Measurements from ENCODE around the gene LUZP2.

The LUZP2 gene

GRCh38 chr11:24560324-24560723 lies 63.5 kb downstream of the LUZP2 start:
- FAIRE-seq (no peak), DNase-seq (ENCODE audit: insufficient read length, low spot score) (no peak)

- FAIRE-seq (no peak), DNase-seq (ENCODE audit: insufficient read length, low spot score) (no peak)
Measured at GRCh38 chr11:24567380-24567779, 70.5 kb downstream of the LUZP2 start.

GRCh38 chr11:24572376-24572775 lies 75.5 kb downstream of the LUZP2 start:
- DNase-seq (ENCODE audit: insufficient read length, low spot score) (no peak), FAIRE-seq (no peak)

- DNase-seq (ENCODE audit: insufficient read length, low spot score) (no peak), FAIRE-seq (no peak)
Measured at GRCh38 chr11:24574461-24574860, 77.6 kb downstream of the LUZP2 start.

GRCh38 chr11:24575392-24575791 lies 78.5 kb downstream of the LUZP2 start:
- FAIRE-seq (no peak), DNase-seq (ENCODE audit: insufficient read length, low spot score) (no peak)

- no peak for DNase-seq (ENCODE audit: insufficient read length, low spot score)
- no peak for FAIRE-seq
Measured at GRCh38 chr11:24585192-24585591, 88.3 kb downstream of the LUZP2 start.

- no peak for DNase-seq (ENCODE audit: insufficient read length, low spot score)
- no peak for FAIRE-seq
Measured at GRCh38 chr11:24587635-24588034, 90.8 kb downstream of the LUZP2 start.

- FAIRE-seq (no peak), DNase-seq (ENCODE audit: insufficient read length, low spot score) (no peak)
Measured at GRCh38 chr11:24588081-24588480, 91.2 kb downstream of the LUZP2 start.

- no peak for FAIRE-seq
- no peak for DNase-seq (ENCODE audit: insufficient read length, low spot score)
Measured at GRCh38 chr11:24589064-24589463, 92.2 kb downstream of the LUZP2 start.

GRCh38 chr11:24591283-24591682 lies 94.4 kb downstream of the LUZP2 start:
- no peak for FAIRE-seq
- DNase-seq (ENCODE audit: insufficient read length, low spot score): no peak

GRCh38 chr11:24592360-24592759 lies 95.5 kb downstream of the LUZP2 start:
- no peak for FAIRE-seq
- no peak for DNase-seq (ENCODE audit: insufficient read length, low spot score)

- DNase-seq (ENCODE audit: insufficient read length, low spot score) (no peak), FAIRE-seq (no peak)
Measured at GRCh38 chr11:24593332-24593731, 96.5 kb downstream of the LUZP2 start.

- DNase-seq (ENCODE audit: insufficient read length, low spot score) (no peak), FAIRE-seq (no peak)
Measured at GRCh38 chr11:24594401-24594800, 97.5 kb downstream of the LUZP2 start.

GRCh38 chr11:24598641-24599040 lies 101.8 kb downstream of the LUZP2 start:
- FAIRE-seq: no peak

GRCh38 chr11:24609192-24610119 lies 112.6 kb downstream of the LUZP2 start:
- no peak for DNase-seq (ENCODE audit: insufficient read length, low spot score)
- no peak for FAIRE-seq

More at GRCh38 chr11:24598641-24599040, 101.8 kb downstream of the LUZP2 start:
- DNase-seq (ENCODE audit: insufficient read length, low spot score): no peak

GRCh38 chr11:24615451-24616160 lies 118.8 kb downstream of the LUZP2 start:
- DNase-seq (ENCODE audit: insufficient read length, low spot score): no peak
- FAIRE-seq: no peak

GRCh38 chr11:24617856-24618255 lies 121.0 kb downstream of the LUZP2 start:
- FAIRE-seq: no peak
- no peak for DNase-seq (ENCODE audit: insufficient read length, low spot score)

GRCh38 chr11:24619900-24620299 lies 123.0 kb downstream of the LUZP2 start:
- DNase-seq (ENCODE audit: insufficient read length, low spot score) (no peak), FAIRE-seq (no peak)

GRCh38 chr11:24622262-24622661 lies 125.4 kb downstream of the LUZP2 start:
- no peak for DNase-seq (ENCODE audit: insufficient read length, low spot score)
- FAIRE-seq: no peak

- FAIRE-seq: no peak
- DNase-seq (ENCODE audit: insufficient read length, low spot score): no peak
Measured at GRCh38 chr11:24623121-24623520, 126.3 kb downstream of the LUZP2 start.

GRCh38 chr11:24624432-24624831 lies 127.6 kb downstream of the LUZP2 start:
- FAIRE-seq: no peak

GRCh38 chr11:24625975-24626374 lies 129.1 kb downstream of the LUZP2 start:
- FAIRE-seq: no peak
- DNase-seq (ENCODE audit: insufficient read length, low spot score): no peak

More at GRCh38 chr11:24624432-24624831, 127.6 kb downstream of the LUZP2 start:
- no peak for DNase-seq (ENCODE audit: insufficient read length, low spot score)
